GM18873 (cell line): ENCODE measurements around the gene MFSD6.
"Not testable (repeated sequence)": the region's sequence is repeated elsewhere in the genome, so short reads cannot be mapped to it uniquely, and the experiment has no call there.

Experiments used
- ATAC-seq: cut with Tn5 transposase; IDR thresholded peaks from one replicate; pipeline ENCODE4 v1.9.1; 2021; ENCODE audit warnings: mild to moderate bottlenecking, moderate library complexity, moderate number of reproducible peaks; ENCODE audit not compliant: unreplicated experiment, low FRiP score

The MFSD6 gene

DNA sequence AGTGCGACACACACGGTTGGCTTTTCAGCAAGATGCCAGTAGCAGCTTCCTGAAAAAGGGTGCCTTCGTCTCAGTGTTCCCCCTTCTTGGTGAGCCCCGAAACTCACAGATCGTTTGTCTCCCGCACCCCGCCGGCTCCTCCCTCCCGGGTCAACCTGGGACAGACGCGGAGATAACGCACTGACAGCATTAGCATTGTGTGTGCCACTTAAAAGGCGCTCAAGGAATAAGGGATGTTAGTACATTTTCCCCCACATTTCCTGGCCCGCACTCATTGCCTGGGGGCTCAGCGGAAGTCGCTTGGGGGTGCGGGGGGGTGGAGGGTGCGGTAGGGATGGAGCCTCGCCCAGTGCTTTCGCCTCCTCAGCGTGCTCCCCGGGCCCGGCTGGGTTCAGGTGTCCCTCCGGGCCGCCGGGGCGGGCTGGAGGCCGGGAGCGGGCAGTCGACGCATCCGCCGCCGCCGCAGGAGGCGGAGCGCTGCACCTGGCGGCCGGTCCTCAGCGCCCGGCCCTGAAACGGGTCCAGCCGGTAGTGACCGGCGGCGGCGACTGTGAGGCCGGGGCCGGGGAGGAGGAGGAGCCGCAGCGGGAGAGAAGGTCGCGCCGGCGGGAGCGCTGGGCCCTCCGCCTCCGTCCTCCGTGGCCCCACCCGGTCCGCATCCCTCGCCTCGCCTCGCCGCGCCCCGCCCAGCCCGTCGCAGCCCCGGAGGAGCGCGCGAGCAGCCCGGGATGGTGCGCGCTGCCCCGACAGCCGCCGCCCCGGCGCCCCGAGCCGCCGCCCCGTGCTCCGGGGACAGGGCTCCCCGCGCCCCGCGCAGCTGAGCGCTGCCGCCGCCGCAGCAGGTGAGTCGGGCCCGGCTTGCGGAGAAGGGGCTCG lies at the start of gene MFSD6:
TSS of gene MFSD6 (plus strand) at position 694 of the 876 bp plus-strand sequence. CDS start 27,675 bp downstream, outside the sequence.
- ATAC-seq: peak; percentile 33

DNA sequence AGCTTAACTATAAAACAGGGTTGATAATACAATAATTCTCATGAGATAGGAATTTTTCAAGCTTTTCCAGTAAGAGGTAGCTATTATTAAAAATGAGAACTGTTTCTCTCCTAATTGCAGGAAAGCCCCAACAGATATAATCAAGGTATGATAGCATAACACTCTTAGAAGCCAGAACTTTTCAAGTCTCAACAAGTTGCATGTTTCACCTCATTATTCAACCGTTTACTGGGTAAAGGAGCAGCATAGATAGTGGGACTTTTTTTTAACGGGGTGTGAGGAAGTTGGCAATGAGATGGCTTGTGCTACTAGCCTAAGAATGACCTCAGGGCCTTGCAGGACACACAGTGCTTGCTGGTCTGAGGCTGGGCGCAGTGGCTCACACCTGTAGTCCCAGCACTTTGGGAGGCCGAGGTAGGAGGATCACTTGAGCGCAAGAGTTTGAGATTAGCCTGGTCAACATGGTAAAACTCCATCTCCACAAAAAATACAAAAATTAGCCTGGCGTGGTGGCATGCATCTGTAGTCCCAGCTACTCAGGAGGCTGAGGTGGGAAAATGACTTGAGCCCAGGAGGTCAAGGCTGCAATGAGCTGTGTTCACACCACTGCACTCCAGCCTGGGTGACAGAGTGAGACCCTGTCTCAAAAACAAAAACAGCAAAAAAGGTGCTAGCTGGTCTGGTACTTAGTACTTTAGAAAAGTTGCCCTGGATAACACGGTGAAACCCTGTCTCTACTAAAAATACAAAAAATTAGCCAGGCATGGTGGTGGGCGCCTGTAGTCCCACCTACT lies 49.3 kb upstream of the MFSD6 start:
- ATAC-seq: not testable (repeated sequence)

DNA sequence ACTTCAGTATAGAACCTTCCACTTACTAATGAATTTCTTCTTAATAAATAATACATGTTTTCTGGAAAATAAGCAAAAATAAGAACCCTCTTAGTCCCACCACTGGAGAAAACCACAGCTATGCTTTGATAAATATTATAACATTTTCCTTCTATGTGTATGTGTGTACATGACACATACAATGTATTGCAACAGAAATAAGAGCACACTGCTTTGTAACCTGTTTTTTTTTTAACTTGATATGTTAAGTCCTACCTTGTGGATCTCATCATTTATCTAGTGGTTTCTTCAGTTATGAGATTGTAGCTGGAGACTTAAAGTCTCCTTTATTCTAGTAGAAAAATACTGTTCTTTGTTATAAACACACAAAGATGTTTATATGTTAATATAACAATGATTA lies 47.6 kb upstream of the MFSD6 start:
- no peak for ATAC-seq

DNA sequence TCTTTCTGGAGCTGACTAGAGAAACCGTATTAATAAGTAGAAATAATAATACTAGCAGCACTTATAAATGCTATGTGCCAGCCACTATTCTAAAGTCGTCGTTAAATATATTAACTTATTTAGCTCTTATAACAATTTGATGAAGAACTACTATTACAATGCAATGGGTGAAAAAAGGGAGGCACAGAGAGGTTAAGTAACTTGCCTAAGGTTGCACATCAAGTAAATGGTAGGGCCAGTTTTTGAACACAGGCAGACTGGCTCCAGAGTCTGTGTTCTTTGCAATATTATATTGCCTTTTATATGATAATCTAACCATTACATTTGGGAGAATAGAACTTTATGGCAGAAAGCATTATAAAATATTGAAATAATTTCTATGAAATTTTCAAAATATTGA lies 47.2 kb upstream of the MFSD6 start:
- ATAC-seq: no peak

DNA sequence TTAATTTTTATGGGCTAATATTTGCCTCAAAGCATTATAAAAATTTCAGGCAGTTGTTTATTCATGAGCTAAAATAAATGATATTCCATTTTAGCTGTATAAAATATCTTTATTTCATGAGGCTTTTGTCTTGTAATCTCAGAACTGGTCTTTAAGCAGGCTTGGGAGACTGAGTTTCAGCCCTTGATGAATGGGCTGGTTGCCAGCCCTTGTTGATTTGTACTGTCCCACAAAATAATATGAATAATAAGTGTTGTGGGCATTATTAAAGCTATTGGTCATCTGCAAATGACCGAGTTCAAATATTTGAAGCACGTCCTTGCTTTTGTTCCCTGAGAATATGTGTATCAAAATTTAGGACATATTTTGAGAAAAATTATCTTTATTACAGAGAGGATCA lies 46.6 kb upstream of the MFSD6 start:
- no peak for ATAC-seq

DNA sequence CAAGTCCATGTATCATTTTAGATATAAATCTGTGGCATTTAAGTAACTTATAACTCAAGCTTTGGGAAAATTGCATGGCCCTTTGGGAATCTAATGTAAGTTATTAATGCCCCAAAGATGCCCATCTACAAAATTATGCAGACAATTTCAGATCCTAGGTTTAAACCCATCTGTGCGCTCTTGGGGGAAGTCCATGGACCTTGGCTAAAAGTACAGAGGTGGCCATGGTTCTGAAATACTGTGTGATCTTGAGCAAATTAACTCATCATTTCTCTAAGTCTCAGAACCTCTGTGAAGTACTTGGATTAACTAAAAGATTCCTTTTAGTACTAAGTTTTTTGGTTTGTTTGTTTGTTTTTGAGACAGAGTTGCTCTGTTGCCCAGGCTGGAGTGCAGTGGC lies 45.3 kb upstream of the MFSD6 start:
- ATAC-seq: no peak

DNA sequence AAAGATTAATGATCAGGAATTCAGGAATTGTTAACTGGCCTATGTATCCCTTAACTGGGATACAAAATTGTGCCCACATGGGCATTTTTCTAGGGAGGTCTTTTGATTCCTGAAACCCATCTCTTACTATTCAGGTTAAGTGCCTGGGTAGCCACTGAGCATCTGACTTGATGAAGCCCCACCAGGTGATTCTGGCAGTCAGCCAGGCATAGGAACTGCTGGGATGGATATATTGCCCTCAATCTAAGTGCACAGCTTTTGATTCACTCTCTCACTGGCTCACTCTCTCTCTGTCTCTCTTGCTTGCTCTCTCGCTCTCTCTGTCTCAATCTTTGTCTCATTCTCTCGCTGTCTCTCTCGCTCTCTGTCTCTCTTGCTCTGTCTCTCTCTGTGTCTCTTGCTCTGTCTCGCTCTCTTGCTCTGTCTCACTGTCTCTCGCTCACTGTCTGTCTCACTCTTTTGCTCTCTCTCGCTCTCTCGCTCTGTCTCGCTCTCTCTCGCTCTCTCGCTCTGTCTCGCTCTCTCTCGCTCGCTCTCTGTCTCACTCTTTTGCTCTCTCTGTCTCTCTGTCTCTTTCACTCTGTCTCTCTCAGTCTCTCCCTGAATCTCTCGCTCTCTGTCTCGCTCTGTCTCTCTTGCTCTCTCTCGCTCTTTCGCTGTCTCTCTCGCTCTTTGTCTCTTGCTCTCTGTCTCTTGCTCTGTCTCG lies 42.5 kb upstream of the MFSD6 start:
- ATAC-seq: no peak

DNA sequence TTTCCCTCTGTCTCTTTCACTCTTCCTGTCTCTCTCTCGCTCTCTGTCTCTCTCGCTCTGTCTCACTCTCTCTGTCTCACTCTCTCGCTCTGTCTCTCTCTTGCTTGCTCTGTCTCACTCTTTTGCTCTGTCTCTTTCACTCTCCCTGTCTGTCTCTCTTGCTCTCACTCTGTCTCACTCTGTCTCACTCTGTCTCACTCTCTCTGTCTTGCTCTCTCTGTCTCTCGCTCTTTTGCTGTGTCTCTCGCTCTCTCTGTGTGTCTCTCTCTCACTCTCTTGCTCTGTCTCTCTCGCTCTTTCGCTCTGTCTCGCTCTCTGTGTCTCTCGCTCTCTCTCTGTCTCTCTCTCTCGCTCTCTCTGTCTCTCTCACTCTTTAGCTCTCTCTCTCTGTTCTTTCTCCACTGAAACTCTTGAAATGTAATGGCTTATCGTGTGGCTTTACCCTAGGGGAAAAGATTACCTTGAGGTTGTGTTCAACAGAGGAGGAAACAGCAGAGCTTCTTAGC lies 41.9 kb upstream of the MFSD6 start:
- ATAC-seq: no peak

DNA sequence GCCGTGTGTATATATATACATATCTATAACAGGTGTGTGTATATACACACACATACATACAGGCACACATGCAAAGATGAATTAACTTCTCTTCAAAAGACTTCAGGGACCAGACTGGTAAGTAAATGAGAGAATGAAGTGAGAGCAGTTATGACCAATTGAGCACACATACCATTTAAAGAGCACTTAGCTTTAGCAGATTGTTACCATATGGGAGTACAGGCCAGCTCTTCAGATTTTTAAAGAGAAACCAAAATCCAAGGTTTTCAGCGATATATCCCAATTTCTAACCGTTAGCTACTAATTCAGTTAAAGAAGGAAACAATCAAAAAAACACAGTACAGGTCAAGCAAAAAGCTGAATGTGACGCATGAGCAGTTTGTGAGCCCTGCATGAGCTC lies 41.1 kb upstream of the MFSD6 start:
- no peak for ATAC-seq

DNA sequence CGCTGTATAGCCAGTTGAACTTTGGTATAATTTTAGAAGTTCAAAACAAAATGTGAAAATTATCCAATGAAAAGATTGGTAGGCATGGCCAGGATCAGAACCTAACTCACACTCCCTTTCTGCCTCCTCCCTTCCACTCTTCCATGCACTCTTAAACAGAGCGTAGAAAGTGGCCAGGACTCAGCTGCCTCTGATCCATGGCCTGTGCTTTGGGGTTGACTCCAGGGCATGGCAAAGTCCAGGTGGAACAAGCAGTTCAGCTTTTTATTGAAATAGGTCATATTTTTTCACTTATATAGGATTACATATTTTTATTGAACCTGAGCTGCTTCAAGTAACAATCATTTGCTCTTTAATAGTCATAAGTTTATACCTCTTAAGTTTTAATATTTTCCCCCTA lies 38.5 kb upstream of the MFSD6 start:
- ATAC-seq: no peak

DNA sequence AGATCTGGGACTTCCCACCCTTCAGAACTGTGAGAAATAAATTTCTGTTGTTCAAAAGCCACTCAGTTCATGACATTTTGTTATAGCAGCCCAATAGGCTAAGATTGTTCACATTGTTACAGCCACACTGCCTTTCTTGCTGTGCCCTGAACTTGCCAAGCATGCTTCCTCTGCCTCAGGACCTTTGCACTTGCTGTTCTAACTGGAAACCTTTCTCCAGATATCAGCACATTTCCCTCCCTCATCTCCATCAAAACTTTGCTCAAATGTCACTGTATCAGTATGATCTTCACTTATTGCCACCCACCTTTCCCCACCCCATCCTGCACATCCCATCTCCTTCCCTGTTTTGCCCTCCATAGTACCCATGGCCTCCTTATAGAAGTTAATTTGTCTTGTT lies 32.1 kb upstream of the MFSD6 start:
- no peak for ATAC-seq

DNA sequence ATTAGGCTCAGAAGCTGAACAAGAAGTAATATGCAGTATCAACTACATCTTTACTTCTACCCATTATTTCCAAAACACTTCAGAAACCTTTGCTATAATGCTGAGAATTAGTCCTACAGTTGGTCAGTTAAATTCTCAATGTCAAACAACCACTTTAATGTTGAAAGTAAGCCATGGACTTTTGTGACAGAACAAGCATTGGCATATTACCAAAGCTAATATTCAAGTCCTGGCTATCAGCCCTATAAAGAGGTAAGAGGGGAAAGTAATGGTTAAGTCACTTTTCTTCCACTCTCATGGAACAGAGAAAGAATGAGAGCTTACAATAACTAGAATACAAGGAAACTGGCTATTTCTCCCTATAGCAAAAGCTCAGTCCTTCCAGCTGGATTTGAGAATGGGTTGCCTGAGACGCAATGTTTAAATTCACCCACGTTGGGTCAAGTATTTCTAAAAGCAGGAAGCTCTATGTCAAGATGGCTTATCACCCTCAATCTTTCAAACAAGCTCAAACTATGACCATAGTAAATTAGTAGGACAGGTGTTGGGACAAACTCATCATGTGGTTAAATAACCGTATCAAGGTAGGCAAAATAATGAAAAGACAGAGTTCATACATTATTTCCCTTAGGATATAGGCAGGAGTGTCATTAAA lies 31.4 kb upstream of the MFSD6 start:
- no peak for ATAC-seq

DNA sequence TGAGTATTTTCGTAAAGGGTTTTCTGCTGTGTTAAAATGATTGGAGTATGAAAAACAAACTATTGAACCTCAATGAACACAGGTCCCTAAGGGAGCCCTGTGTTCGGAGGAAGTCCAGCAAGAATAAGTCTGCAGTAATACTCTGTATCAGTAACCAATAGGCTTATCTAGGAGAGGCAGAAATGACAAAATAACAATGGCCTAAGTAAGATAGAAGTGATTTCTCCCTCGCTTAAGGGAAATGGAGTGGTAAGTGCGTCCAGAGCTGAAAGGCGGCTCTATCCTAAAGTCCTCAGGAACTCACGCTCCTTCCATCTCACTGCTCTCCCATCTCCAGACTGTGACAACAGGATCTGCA lies 29.3 kb upstream of the MFSD6 start:
- ATAC-seq: no peak

DNA sequence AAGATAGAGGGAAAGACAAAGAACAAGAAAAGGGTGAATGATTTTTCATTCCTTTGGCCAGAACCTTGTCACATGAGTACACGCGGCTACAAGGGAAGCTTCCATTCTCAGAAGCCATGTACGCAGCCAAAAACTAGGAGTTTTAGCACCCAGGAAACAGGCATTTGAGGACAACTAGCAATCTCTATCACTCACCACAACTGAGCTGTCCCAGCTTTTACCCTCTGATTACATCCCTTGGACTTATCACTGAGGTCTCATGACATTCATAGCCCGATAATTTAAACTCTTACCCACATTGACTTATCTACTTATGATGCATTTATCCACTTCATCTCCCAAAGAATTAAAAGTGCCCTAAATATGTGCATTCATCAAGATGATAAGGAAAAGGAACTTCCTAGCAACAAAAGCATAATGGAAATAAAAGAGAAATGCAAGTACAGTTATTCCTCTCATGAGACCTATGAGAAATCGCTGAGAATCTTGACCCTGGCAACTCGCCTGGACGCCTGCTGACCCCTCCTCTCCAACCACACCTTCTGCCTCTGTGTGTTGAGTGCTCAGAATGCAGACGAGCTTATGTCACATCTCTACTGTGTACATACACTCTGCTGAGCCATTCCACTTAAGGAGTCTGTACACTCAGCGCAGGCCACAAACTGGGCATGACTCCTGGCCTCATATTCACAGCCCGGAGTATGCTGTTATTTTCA lies 28.7 kb upstream of the MFSD6 start:
- no peak for ATAC-seq

DNA sequence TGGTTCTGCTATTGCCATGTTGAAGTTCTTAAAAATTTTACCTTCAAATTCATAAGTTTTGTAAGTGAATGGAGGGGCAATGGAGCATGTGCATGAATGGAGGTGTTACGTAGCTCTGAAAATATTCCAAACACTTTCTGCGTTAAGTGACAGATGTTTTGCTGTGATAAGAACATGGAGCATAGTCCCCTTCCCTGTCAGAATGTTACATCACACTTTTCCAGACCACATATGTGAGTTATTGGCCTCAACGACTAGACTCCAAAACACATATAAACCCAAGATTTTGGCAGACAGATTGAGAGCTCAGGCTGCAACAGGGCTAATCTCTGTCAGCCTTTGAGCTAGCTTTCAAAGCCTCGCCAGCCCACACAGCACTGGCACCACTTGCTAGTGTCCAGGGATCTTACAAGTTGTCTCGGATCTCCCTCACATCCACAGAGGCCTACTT lies 27.2 kb upstream of the MFSD6 start:
- ATAC-seq: no peak

DNA sequence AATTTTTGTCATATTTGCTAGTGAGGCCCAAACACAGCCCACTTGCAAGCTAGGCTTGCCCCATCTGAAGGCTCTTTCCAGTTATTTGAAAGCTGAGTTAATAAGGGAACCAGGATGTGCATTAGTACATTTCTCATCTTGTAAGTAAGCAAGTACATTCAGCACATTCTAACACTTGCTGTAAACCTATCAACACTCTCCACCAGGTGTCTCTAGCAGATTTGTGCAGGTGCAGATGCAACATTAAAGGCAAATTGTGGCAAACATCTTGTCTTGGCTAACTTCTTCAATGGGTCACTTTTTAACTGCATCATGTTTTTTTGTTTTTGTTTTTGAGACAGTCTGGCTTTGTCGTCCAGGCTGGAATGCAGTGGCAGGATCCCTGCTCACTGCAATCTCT lies 25.3 kb upstream of the MFSD6 start:
- peak; percentile 74 for ATAC-seq

DNA sequence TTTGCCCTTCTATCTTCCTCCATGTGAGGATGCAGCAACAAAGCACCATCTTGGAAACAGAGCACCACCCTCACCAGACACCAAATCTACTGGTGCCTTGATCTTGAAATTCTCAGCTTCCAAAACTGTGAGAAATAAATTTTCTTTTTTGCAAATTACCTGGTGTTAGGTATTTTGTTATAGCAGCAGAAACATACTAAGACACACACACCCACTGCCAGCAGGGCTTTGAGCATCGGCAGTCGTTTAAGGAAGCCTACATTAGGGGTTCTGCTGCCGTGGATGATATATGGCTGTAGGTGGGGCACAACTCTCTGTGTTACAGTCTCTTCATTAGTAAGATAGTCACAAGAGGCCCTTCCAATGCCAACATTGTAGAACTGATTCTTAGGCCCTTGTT lies 20.7 kb upstream of the MFSD6 start:
- ATAC-seq: no peak

DNA sequence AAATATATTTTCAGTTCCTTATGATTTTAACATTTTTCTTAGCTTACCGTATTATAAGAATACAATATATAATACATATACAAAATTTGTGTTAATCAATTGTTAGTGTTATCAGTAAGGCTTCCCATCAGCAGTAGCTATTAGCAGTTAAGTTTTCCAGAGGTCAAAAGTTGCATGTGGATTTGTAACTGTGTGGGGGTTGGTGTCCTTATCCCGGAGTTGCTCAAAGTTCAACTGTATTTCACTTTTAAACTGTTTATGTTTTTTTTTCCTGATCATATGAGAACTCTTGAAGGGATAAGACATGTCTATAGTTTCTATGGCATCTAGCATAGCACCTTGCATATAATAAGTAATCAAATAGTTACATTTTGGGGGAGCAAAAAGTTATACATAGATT lies 11.9 kb upstream of the MFSD6 start:
- ATAC-seq: no peak

DNA sequence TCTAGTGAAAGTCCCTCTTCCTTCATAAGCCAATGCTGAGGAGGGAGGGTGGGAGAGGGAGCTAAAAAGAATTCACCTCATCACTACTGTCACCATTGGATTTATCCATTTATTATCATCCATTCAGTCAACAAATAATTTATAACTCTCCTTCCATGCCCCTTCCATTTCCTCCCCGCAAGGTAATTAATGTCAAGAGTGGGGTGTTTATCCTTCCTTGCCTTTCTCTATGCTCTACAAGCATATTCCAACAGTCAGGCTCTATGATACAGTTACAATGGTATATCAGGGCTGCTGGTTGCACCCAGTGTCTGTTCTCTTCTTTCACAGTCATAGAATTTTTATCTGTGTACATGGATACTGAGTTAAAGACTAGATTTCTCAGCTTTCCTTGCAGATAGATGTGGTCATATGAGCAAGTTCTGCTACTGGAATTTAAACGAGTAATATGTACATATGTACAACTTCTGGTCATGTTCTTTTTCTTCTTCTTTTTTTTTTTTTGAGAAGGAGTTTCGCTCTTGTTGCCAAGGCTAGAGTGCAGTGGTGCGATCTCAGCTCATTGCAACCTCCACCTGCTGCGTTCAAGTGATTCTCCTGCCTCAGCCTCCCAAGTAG lies 5.1 kb upstream of the MFSD6 start:
- no peak for ATAC-seq
